HEK293T (cell line): Measurements from ENCODE around the gene ELSPBP1.

ENCODE experiments used
- ARNT ChIP-seq: fragments of 450-650 bp; IDR thresholded peaks from 2 replicates; pipeline ENCODE4 v1.6.1; 2017; ENCODE audit warnings: mild to moderate bottlenecking
- CTBP1 ChIP-seq: fragments of 450-650 bp; IDR thresholded peaks from 2 replicates; pipeline ENCODE4 v1.6.1; 2016; ENCODE audit warnings: borderline replicate concordance
- ELF4 ChIP-seq: fragments of 450-650 bp; IDR thresholded peaks from 2 replicates; pipeline ENCODE4 v1.6.1; 2017; ENCODE audit warnings: antibody characterized with exemption
- FOXA1 ChIP-seq: fragments of 450-650 bp; IDR thresholded peaks from 2 replicates; pipeline ENCODE4 v1.6.1; 2016; ENCODE audit warnings: mild to moderate bottlenecking
- FOXK2 ChIP-seq: fragments of 450-650 bp; IDR thresholded peaks from 2 replicates; pipeline ENCODE4 v1.6.1; 2016; ENCODE audit warnings: mild to moderate bottlenecking
- FOXM1 ChIP-seq: fragments of 450-650 bp; IDR thresholded peaks from 2 replicates; pipeline ENCODE4 v1.6.1; 2017; ENCODE audit warnings: mild to moderate bottlenecking, borderline replicate concordance
- HDGF ChIP-seq: fragments of 450-650 bp; IDR thresholded peaks from 2 replicates; pipeline ENCODE4 v1.6.1; 2017; ENCODE audit warnings: antibody characterized with exemption, borderline replicate concordance
- L3MBTL2 ChIP-seq: fragments of 450-650 bp; conservative IDR thresholded peaks from 2 replicates; pipeline ENCODE4 v1.6.1; 2016; ENCODE audit warnings: mild to moderate bottlenecking
- LEF1 ChIP-seq: fragments of 450-650 bp; IDR thresholded peaks from 2 replicates; pipeline ENCODE4 v1.6.1; 2017; ENCODE audit warnings: mild to moderate bottlenecking, borderline replicate concordance
- NFRKB ChIP-seq: fragments of 450-650 bp; IDR thresholded peaks from 2 replicates; pipeline ENCODE4 v1.6.1; 2016; ENCODE audit warnings: mild to moderate bottlenecking, moderate library complexity
- SP1 ChIP-seq: fragments of 450-650 bp; IDR thresholded peaks from 2 replicates; pipeline ENCODE4 v1.6.1; 2017
- SUZ12 ChIP-seq: fragments of 450-650 bp; IDR thresholded peaks from 2 replicates; pipeline ENCODE4 v1.6.1; 2016; ENCODE audit warnings: mild to moderate bottlenecking

DNA sequence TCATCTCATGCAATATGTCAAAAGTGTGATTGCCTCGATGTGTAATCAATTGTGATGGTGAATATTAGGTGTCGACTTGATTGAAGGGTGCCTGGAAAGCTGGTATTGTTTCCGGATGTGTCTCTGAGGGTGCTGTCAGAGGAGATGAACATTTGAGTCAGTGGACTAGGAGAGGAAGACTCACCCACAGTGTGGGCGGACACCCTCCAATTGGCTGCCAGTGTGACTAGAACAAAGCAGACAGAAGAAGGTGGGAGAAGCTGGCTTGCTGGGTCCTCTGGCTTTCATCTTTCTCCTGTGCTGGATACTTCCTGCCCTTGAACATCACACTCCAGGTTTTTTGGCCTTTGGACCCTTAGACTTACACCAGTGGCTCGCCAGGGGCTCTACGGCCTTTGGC is 64.9 kb downstream of the ELSPBP1 start:
- TF ChIP-seq ELF4 (no peak), FOXM1 (no peak), SP1 (no peak), SUZ12 (no peak), FOXK2 (no peak), FOXA1 (no peak), CTBP1 (no peak), ARNT (no peak), HDGF (no peak), NFRKB (no peak), LEF1 (no peak), L3MBTL2 (no peak)
